Measurements from ENCODE around the gene CNPY1. TPM values are rescaled to one million over a fixed set of nuclear protein-coding genes. Genes with fewer than 3 reads are reported as not detected.

Gene CNPY1
- total and polyA plus RNA-seq, 4 donors = not detected

DNA sequence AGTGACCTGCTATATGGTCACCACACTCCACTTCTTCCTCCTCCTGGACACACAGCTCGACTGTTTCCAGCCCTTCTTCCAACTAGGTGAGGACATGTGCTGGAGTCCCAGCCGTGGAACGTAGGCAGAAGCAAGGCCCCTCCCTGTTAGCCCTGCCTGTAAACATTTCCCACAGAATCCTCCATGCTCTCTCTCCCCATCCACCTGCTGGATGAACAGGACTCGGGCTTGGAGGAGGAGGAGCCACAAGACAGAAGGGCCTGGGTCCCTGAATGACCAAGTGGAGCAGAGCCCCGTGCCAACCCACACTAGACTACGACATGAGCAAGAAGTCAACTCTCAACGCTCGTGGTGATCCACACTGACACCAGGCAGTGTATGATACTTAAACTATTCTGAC lies 9.9 kb downstream of the CNPY1 start:
- no peak for DNase-seq (ENCODE audit: low spot score)
- peaks cover 0 to 16% (median 6%) of the 10 kb centered on the region in 4 donors for H3K27me3 ChIP-seq (ENCODE audit: control insufficient read depth in 4 of 4, insufficient read depth in 4 of 4, low read length in 3 of 4)
- no peaks in the 10 kb centered on the region for H3K36me3 ChIP-seq (ENCODE audit: control insufficient read depth in 4 of 4, insufficient read depth in 3 of 4, low read depth in 1 of 4, low read length in 3 of 4)
- peaks cover 6 to 14% (median 9%) of the 10 kb centered on the region in 4 donors for H3K4me1 ChIP-seq (ENCODE audit: control insufficient read depth in 4 of 4, insufficient read depth in 4 of 4, low read length in 3 of 4)
- H3K27ac ChIP-seq (ENCODE audit: low read depth in 1 of 2, low read length in 2 of 2) = no peak overlapping the region
- H3K9me3 ChIP-seq (ENCODE audit: control insufficient read depth in 4 of 4, low read length in 3 of 4) = no peaks in the 10 kb centered on the region
- no peak for TF ChIP-seq FOXA1 (IDR thresholded peaks at IDR 0.05)
- TF ChIP-seq NR2F2 (IDR thresholded peaks at IDR 0.05) = no peak
- TF ChIP-seq, protein P1, sequence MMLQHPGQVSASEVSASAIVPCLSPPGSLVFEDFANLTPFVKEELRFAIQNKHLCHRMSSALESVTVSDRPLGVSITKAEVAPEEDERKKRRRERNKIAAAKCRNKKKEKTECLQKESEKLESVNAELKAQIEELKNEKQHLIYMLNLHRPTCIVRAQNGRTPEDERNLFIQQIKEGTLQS (IDR thresholded peaks at IDR 0.05) = no peak
- TF ChIP-seq JUND (IDR thresholded peaks at IDR 0.05) = no peak
- TF ChIP-seq, protein P2, sequence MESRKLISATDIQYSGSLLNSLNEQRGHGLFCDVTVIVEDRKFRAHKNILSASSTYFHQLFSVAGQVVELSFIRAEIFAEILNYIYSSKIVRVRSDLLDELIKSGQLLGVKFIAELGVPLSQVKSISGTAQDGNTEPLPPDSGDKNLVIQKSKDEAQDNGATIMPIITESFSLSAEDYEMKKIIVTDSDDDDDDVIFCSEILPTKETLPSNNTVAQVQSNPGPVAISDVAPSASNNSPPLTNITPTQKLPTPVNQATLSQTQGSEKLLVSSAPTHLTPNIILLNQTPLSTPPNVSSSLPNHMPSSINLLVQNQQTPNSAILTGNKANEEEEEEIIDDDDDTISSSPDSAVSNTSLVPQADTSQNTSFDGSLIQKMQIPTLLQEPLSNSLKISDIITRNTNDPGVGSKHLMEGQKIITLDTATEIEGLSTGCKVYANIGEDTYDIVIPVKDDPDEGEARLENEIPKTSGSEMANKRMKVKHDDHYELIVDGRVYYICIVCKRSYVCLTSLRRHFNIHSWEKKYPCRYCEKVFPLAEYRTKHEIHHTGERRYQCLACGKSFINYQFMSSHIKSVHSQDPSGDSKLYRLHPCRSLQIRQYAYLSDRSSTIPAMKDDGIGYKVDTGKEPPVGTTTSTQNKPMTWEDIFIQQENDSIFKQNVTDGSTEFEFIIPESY (IDR thresholded peaks at IDR 0.05) = no peak
- no peak for TF ChIP-seq GABPA (IDR thresholded peaks at IDR 0.05 in 1 of 2, conservative IDR thresholded peaks at IDR 0.05 in 1 of 2)
- no peak for TF ChIP-seq HNF4G (IDR thresholded peaks at IDR 0.05)
- TF ChIP-seq, protein P3, sequence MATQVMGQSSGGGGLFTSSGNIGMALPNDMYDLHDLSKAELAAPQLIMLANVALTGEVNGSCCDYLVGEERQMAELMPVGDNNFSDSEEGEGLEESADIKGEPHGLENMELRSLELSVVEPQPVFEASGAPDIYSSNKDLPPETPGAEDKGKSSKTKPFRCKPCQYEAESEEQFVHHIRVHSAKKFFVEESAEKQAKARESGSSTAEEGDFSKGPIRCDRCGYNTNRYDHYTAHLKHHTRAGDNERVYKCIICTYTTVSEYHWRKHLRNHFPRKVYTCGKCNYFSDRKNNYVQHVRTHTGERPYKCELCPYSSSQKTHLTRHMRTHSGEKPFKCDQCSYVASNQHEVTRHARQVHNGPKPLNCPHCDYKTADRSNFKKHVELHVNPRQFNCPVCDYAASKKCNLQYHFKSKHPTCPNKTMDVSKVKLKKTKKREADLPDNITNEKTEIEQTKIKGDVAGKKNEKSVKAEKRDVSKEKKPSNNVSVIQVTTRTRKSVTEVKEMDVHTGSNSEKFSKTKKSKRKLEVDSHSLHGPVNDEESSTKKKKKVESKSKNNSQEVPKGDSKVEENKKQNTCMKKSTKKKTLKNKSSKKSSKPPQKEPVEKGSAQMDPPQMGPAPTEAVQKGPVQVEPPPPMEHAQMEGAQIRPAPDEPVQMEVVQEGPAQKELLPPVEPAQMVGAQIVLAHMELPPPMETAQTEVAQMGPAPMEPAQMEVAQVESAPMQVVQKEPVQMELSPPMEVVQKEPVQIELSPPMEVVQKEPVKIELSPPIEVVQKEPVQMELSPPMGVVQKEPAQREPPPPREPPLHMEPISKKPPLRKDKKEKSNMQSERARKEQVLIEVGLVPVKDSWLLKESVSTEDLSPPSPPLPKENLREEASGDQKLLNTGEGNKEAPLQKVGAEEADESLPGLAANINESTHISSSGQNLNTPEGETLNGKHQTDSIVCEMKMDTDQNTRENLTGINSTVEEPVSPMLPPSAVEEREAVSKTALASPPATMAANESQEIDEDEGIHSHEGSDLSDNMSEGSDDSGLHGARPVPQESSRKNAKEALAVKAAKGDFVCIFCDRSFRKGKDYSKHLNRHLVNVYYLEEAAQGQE (IDR thresholded peaks at IDR 0.05) = no peak
- no peak for TF ChIP-seq YY1 (IDR thresholded peaks at IDR 0.05)
- TF ChIP-seq SP1 (IDR thresholded peaks at IDR 0.05) = no peak
- H3K4me3 ChIP-seq (ENCODE audit: low read depth in 1 of 3, low read length in 3 of 3) = no peak overlapping the region
- no peak overlapping the region for H3K9ac ChIP-seq (ENCODE audit: low read depth in 1 of 2, low read length in 2 of 2)
- 71% methylated on average over 8 of the region's 8 CpGs for WGBS

DNA sequence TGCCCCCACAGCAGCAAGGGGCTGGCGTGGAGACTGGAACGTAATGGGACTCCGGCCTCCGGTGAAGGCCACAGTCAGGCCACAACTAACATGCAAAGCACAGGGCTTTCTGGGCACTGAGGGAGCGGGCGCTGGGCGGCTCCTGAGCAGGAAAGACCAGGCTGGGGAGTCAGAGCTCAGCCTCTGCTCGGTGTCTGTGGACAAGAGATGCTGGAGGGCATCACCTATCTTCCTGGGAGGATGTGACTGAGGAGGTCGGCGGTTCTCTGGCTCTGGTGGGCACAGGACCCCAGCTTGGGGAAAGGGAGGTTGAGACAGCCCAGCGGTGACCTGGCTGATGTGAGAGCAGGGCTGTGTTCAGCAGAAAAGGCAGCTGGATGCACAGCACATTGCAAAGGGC lies 11.7 kb downstream of the CNPY1 start:
- peaks cover 0 to 21% (median 12%) of the 10 kb centered on the region in 4 donors for H3K27me3 ChIP-seq (ENCODE audit: control insufficient read depth in 4 of 4, insufficient read depth in 4 of 4, low read length in 3 of 4)
- no peak overlapping the region for H3K4me3 ChIP-seq (ENCODE audit: low read depth in 1 of 3, low read length in 3 of 3)
- H3K9me3 ChIP-seq (ENCODE audit: control insufficient read depth in 4 of 4, low read length in 3 of 4) = no peaks in the 10 kb centered on the region
- no peaks in the 10 kb centered on the region for H3K36me3 ChIP-seq (ENCODE audit: control insufficient read depth in 4 of 4, insufficient read depth in 3 of 4, low read depth in 1 of 4, low read length in 3 of 4)
- no peak overlapping the region for H3K27ac ChIP-seq (ENCODE audit: low read depth in 1 of 2, low read length in 2 of 2)
- no peak overlapping the region for H3K9ac ChIP-seq (ENCODE audit: low read depth in 1 of 2, low read length in 2 of 2)
- no peak for DNase-seq (ENCODE audit: low spot score)
- TF ChIP-seq, protein P2 (IDR thresholded peaks at IDR 0.05) = no peak
- no peak for TF ChIP-seq NR2F2 (IDR thresholded peaks at IDR 0.05)
- no peak for TF ChIP-seq JUND (IDR thresholded peaks at IDR 0.05)
- TF ChIP-seq HNF4G (IDR thresholded peaks at IDR 0.05) = no peak
- no peak for TF ChIP-seq SP1 (IDR thresholded peaks at IDR 0.05)
- H3K4me1 ChIP-seq (ENCODE audit: control insufficient read depth in 4 of 4, insufficient read depth in 4 of 4, low read length in 3 of 4) = peaks cover 6 to 14% (median 9%) of the 10 kb centered on the region in 4 donors
- 84% methylated on average over 11 of the region's 11 CpGs for WGBS
